Activated CD4-positive, alpha-beta T cell treated with anti-CD3 and anti-CD28 coated beads, Interleukin-2, Interleukin-6, amounts not matched to agents 100 ng/mL and 50 ng/mL, durations not matched to agents 16 hours and 8 hours (primary cell): ENCODE results near the gene HPD.

Experiments
- DNase-seq: peaks from one replicate; pipeline ENCODE4 v3.0.0-alpha.2; 2020

HPD gene

GRCh38 chr12:121810234-121810817, 48.3 kb downstream of the HPD start:
- DNase-seq: no peak

GRCh38 chr12:121809712-121810116, 48.9 kb downstream of the HPD start:
- no peak for DNase-seq

GRCh38 chr12:121808623-121809022, 50.0 kb downstream of the HPD start:
- no peak for DNase-seq

GRCh38 chr12:121807642-121808347, 50.9 kb downstream of the HPD start:
- DNase-seq: no peak

GRCh38 chr12:121806546-121807423, 51.9 kb downstream of the HPD start:
- DNase-seq: no peak

GRCh38 chr12:121806009-121806545, 52.6 kb downstream of the HPD start:
- no peak for DNase-seq

- DNase-seq: no peak
Measured at GRCh38 chr12:121805171-121806008, 53.3 kb downstream of the HPD start.

GRCh38 chr12:121804417-121805111, 54.1 kb downstream of the HPD start:
- peak; percentile 57 for DNase-seq

- peak; percentile 82 for DNase-seq
Measured at GRCh38 chr12:121803861-121804416, 54.7 kb downstream of the HPD start, which contains the start of gene SETD1B. SETD1B (plus strand) TSS chr12:121804009; CDS start chr12:121804738, 729 bp downstream.

GRCh38 chr12:121802843-121803698, 55.6 kb downstream of the HPD start:
- DNase-seq: peak; percentile 96

GRCh38 chr12:121802485-121802842, 56.2 kb downstream of the HPD start:
- DNase-seq: no peak

GRCh38 chr12:121801595-121802484, 56.8 kb downstream of the HPD start:
- DNase-seq: peak; percentile 71

GRCh38 chr12:121800694-121801594, 57.7 kb downstream of the HPD start:
- DNase-seq: peak; percentile 76

GRCh38 chr12:121799842-121800693, 58.6 kb downstream of the HPD start:
- peak; percentile 90 for DNase-seq

- DNase-seq: peak; percentile 63
Measured at GRCh38 chr12:121799156-121799841, 59.4 kb downstream of the HPD start.

GRCh38 chr12:121798787-121799155, 59.9 kb downstream of the HPD start:
- no peak for DNase-seq
